ENCODE results near the gene E2F3. TPM values are rescaled to one million over a fixed set of nuclear protein-coding genes. Genes with fewer than 3 reads are reported as not detected.

The E2F3 gene
- total RNA-seq, 4 donors from 2014 or later, result 1.8 to 5.5 (median 3.3) TPM

DNA sequence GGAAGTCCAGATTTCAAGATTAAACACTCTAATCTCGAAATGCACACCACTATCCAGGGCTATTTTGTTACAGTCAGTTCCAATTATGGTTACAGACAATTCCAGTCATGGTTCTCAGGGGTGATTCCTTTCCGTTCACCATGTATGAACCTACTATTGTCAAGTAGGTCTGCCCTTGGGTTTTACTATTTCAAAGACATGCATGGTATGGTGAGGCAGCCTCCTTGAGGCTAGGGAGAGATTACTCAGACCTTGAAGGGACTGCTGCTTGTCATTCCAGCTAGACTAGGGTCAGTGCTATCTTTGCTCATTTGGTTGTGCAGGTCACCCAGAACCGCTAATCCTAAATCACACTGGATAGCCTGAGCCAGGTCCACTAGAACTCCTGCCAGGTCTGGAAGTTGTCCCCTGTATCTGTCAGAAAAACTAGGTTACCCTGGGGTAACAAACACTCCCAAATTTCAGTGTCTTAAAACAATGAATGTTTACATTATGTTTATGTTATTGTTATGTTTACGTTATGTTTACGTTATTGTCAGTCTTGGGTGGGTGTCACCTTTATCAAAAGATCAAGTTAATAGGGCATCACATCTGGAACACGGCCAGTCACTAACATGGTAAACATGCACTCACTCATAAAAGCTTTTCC lies 41.1 kb upstream of the E2F3 start:
- Histone ChIP-seq H3K27me3 (no peaks in the 10 kb centered on the region), H3K4me1 (no peaks in the 10 kb centered on the region), H3K4me3 (no peak overlapping the region), H3K27ac (no peak overlapping the region), H3K36me3 (no peaks in the 10 kb centered on the region), H3K9me3 (no peaks in the 10 kb centered on the region)
- intact Hi-C loops (cut with DNase I; ENCODE audit: low total_unique reads), result no loop called here
- no peak for DNase-seq
- TF ChIP-seq POLR2A (IDR thresholded peaks at IDR 0.05), result no peak
- TF ChIP-seq, protein P1, sequence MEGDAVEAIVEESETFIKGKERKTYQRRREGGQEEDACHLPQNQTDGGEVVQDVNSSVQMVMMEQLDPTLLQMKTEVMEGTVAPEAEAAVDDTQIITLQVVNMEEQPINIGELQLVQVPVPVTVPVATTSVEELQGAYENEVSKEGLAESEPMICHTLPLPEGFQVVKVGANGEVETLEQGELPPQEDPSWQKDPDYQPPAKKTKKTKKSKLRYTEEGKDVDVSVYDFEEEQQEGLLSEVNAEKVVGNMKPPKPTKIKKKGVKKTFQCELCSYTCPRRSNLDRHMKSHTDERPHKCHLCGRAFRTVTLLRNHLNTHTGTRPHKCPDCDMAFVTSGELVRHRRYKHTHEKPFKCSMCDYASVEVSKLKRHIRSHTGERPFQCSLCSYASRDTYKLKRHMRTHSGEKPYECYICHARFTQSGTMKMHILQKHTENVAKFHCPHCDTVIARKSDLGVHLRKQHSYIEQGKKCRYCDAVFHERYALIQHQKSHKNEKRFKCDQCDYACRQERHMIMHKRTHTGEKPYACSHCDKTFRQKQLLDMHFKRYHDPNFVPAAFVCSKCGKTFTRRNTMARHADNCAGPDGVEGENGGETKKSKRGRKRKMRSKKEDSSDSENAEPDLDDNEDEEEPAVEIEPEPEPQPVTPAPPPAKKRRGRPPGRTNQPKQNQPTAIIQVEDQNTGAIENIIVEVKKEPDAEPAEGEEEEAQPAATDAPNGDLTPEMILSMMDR (IDR thresholded peaks at IDR 0.05), result no peak

DNA sequence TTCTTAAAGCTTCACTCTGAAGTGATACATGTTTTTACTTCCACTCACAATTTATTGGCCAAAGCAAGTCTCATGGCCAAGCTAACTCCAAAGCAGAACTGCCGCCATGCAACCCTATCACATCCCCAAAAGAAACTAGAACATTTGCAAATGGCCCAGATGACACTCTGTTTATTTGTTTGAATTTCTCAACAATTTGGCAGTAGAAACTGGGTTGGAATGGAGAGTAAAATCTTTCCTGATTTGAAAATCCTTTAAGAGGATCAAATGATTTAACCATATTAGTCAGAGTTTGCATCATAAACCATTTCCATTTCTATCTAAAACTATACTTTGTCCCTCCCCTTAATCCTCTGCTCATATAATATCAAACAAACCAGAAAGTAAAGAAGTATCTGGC lies 39.1 kb upstream of the E2F3 start:
- intact Hi-C loops (cut with DNase I; ENCODE audit: low total_unique reads), result no loop called here
- TF ChIP-seq, protein P1 (IDR thresholded peaks at IDR 0.05), result no peak
- TF ChIP-seq POLR2A (IDR thresholded peaks at IDR 0.05), result no peak
- H3K27ac ChIP-seq, result no peak overlapping the region
- no peak overlapping the region for H3K4me3 ChIP-seq
- no peaks in the 10 kb centered on the region for H3K9me3 ChIP-seq
- H3K27me3 ChIP-seq, result no peaks in the 10 kb centered on the region
- no peak for DNase-seq
- H3K4me1 ChIP-seq, result no peaks in the 10 kb centered on the region
- H3K36me3 ChIP-seq, result no peaks in the 10 kb centered on the region

DNA sequence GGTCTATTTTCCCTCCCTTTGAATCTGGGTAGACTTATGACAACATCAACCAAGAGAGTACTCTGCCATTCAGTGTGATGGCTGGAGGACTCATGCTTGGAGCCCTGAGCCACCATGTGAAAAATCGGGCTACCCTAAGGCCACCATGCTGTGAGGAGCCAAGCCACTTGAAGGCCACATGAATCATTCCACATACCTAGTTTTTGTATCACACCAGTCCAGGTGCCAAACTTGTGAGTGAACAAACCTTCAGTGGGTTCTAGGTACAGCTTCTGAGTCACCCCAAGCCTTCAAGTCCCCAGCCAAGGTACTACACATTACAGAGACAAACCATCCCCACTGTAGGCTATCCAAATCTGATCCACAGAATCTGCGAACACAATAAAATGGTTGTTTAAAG lies 37.4 kb upstream of the E2F3 start:
- intact Hi-C loops (cut with DNase I; ENCODE audit: low total_unique reads), result no loop called here
- Histone ChIP-seq H3K27ac (no peak overlapping the region), H3K36me3 (no peaks in the 10 kb centered on the region), H3K27me3 (no peaks in the 10 kb centered on the region), H3K9me3 (no peaks in the 10 kb centered on the region), H3K4me1 (no peaks in the 10 kb centered on the region), H3K4me3 (no peak overlapping the region)
- TF ChIP-seq, protein P1 (IDR thresholded peaks at IDR 0.05), result no peak
- no peak for TF ChIP-seq POLR2A (IDR thresholded peaks at IDR 0.05)
- no peak for DNase-seq

DNA sequence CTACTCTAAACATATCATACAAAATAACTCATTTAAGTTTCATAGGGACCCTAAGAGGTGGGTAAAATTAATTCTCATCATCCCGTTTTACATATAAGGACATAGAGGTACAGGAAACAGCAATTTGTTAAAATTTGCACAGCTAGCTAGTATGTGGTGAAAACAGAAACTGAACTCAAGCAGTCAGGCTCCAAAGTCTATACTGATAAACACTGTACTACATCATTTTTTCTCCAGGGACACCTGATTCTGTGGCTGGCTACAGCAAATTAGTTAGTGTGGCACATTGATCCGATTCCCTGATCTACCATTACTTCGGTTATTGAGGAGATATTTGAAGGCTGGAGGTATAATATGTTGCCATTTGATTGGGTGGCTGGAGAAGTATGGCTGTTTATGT lies 36.2 kb upstream of the E2F3 start:
- H3K27me3 ChIP-seq, result no peaks in the 10 kb centered on the region
- H3K9me3 ChIP-seq, result no peaks in the 10 kb centered on the region
- H3K36me3 ChIP-seq, result no peaks in the 10 kb centered on the region
- no peaks in the 10 kb centered on the region for H3K4me1 ChIP-seq
- DNase-seq, result no peak
- no peak overlapping the region for H3K4me3 ChIP-seq
- no peak overlapping the region for H3K27ac ChIP-seq
- TF ChIP-seq POLR2A (IDR thresholded peaks at IDR 0.05), result no peak
- TF ChIP-seq, protein P1 (IDR thresholded peaks at IDR 0.05), result no peak
- intact Hi-C loops (cut with DNase I; ENCODE audit: low total_unique reads), result no loop called here

DNA sequence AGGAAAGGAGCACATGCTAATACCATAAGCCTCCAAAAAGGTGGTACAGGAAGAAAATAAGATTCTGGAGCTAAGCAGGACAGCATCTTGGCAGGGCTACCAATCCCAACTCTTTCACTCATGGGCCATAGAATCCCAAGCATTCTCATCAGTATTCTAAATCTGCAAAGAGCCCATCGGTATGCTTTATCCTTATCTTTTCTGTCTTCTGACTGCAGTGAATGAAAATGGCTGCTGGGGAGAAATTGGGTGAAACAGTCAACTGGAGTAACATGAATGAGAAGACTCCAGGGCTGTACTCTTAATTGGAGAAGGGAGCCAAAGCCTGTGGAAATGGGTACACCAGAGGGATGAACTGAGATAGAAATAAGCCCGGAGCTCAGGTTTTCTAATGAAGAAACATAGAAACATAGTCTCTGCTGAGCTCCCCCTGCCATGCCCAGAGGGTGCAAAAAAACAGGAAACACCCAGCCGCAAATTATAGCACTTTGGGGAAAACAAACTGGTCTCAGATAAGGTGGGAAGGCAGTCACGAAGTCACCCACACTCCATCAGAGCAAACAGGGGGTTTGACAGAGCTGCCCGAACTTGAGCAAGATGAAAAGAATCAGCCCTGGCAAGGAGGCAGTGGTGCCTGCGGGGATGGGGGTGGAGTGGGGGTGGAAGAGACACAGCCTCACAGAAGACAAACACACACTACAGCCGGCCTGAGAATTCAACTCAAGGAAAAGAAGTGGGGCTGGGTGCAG lies 35.4 kb upstream of the E2F3 start:
- TF ChIP-seq, protein P1 (IDR thresholded peaks at IDR 0.05), result no peak
- TF ChIP-seq POLR2A (IDR thresholded peaks at IDR 0.05), result no peak
- Histone ChIP-seq H3K9me3 (no peaks in the 10 kb centered on the region), H3K36me3 (no peaks in the 10 kb centered on the region), H3K4me3 (no peak overlapping the region), H3K27ac (no peak overlapping the region), H3K4me1 (no peaks in the 10 kb centered on the region), H3K27me3 (no peaks in the 10 kb centered on the region)
- intact Hi-C loops (cut with DNase I; ENCODE audit: low total_unique reads), result no loop called here
- DNase-seq, result no peak

All from uterus (tissue), 4 donors.